SK-N-SH (cell line): ENCODE results near the gene SH3BP5L. TPM values are rescaled to one million over a fixed set of nuclear protein-coding genes. Genes with fewer than 3 reads are reported as not detected.

Source experiments
- CTCF ChIA-PET: fragments of 300-600, 350-600 bp; formaldehyde crosslinking; extraction: SDS; loops from one replicate; lab custom pipeline; 2021; lab: Yijun Ruan, JAX
- POLR2A ChIA-PET: fragments of 350-600 bp; sonication (Branson Sonifier 250); formaldehyde crosslinking; extraction: SDS; loops from one replicate; lab custom pipeline; 2020; ENCODE audit warnings: antibody characterized with exemption, inconsistent platforms; lab: Yijun Ruan, JAX
- DNase-seq: peaks from one replicate; pipeline ENCODE4 v3.0.0; 2012
- H2AFZ ChIP-seq: fragments of 200-600 bp; sonication (generic); 2 replicates; pipeline ENCODE4 v1.8.1; 2016; ENCODE audit warnings: antibody characterized with exemption, mild to moderate bottlenecking, low read depth
- H3F3A ChIP-seq: fragments of 200-600 bp; sonication (generic); replicated peaks from 2 replicates; pipeline ENCODE3; 2016; ENCODE audit warnings: antibody characterized with exemption, mild to moderate bottlenecking; ENCODE audit not compliant: insufficient read depth
- H3K27ac ChIP-seq, 2 experiments: fragments of 200-500 bp in 1 of 2; fragments of 200-600 bp in 1 of 2; sonication (Bioruptor generic) in 1 of 2; sonication (generic), shearing (Covaris generic) in 1 of 2; 2 replicates each; pipeline versions ENCODE4 v1.5.1 to v1.6.1; 2014 to 2016; ENCODE audit warnings: low read depth in 2 of 2, inconsistent platforms in 1 of 2, low read length in 1 of 2, mild to moderate bottlenecking in 1 of 2, mixed read lengths in 1 of 2
- H3K27me3 ChIP-seq: fragments of 200-600 bp; sonication (generic), shearing (Covaris generic); 2 replicates; pipeline ENCODE4 v1.6.1; 2016; ENCODE audit warnings: mixed run types; ENCODE audit not compliant: insufficient read depth
- H3K36me3 ChIP-seq, 2 experiments: fragments of 200-500 bp in 1 of 2; fragments of 200-600 bp in 1 of 2; sonication (Bioruptor generic) in 1 of 2; sonication (generic) in 1 of 2; replicated peaks in 1 of 2; 2 replicates each; pipeline versions ENCODE3 to v1.5.1; 2014 to 2016; ENCODE audit warnings: low read length in 1 of 2, mild to moderate bottlenecking in 1 of 2; ENCODE audit not compliant: insufficient read depth in 2 of 2, control insufficient read depth in 1 of 2
- H3K4me1 ChIP-seq, 2 experiments: fragments of 200-500 bp in 1 of 2; fragments of 200-600 bp in 1 of 2; sonication (Bioruptor generic) in 1 of 2; sonication (generic), shearing (Covaris generic) in 1 of 2; 2 replicates each; pipeline versions ENCODE4 v1.5.1 to v1.6.1; 2014 to 2016; ENCODE audit warnings: low read depth in 1 of 2, low read length in 1 of 2, mixed run types in 1 of 2; ENCODE audit not compliant: insufficient read depth in 2 of 2, control insufficient read depth in 1 of 2
- H3K4me2 ChIP-seq: fragments of 200-600 bp; sonication (generic), shearing (Covaris generic); 2 replicates; pipeline ENCODE4 v1.6.1; 2017; ENCODE audit warnings: mixed run types
- H3K4me3 ChIP-seq, 2 experiments: fragments of 200-500 bp in 1 of 2; fragments of 200-600 bp in 1 of 2; sonication (Bioruptor generic) in 1 of 2; sonication (generic), shearing (Covaris generic) in 1 of 2; 2 replicates each; pipeline versions ENCODE4 v1.5.1 to v1.8.1; 2014 to 2016; ENCODE audit warnings: low read depth in 2 of 2, inconsistent platforms in 1 of 2, low read length in 1 of 2, mild to moderate bottlenecking in 1 of 2, mixed read lengths in 1 of 2, moderate library complexity in 1 of 2
- H3K79me2 ChIP-seq: fragments of 200-600 bp; sonication (generic); 2 replicates; pipeline ENCODE4 v1.8.1; 2017; ENCODE audit warnings: mild to moderate bottlenecking; ENCODE audit not compliant: insufficient read depth
- H3K9ac ChIP-seq: fragments of 200-600 bp; sonication (generic); 2 replicates; pipeline ENCODE4 v1.6.1; 2017; ENCODE audit warnings: mixed run types
- H3K9me2 ChIP-seq: fragments of 200-600 bp; sonication (generic); 2 replicates; pipeline ENCODE4 v1.6.1; 2017; ENCODE audit warnings: mixed run types
- H3K9me3 ChIP-seq: fragments of 200-600 bp; sonication (generic); 2 replicates; pipeline ENCODE4 v1.6.1; 2017; ENCODE audit warnings: mixed run types, mild to moderate bottlenecking, moderate library complexity
- H4K20me1 ChIP-seq: fragments of 200-600 bp; sonication (generic); 2 replicates; pipeline ENCODE4 v1.6.1; 2017; ENCODE audit warnings: mild to moderate bottlenecking, mixed run types; ENCODE audit not compliant: insufficient read depth
- CHD2 ChIP-seq: fragments of 150-350 bp; IDR thresholded peaks from 2 replicates; pipeline ENCODE4 v1.6.1; 2018; ENCODE audit warnings: low read length; ENCODE audit not compliant: partially characterized antibody
- EZH2phosphoT487 ChIP-seq: fragments of 200-600 bp; sonication (generic); IDR thresholded peaks from 2 replicates; pipeline ENCODE4 v1.6.1; 2017; ENCODE audit warnings: low read depth, mixed run types, mild to moderate bottlenecking, antibody characterized with exemption, moderate library complexity, borderline replicate concordance
- FOXM1 ChIP-seq: IDR thresholded peaks from 2 replicates; pipeline ENCODE4 v1.4.0; 2012; ENCODE audit warnings: low read depth, mild to moderate bottlenecking
- IRF3 ChIP-seq: fragments of 150-350 bp; IDR thresholded peaks from 2 replicates; pipeline ENCODE4 v1.6.1; 2016; ENCODE audit warnings: mild to moderate bottlenecking, low read depth, low read length
- MEF2A ChIP-seq: IDR thresholded peaks from 2 replicates; pipeline ENCODE4 v1.4.0; 2012; ENCODE audit warnings: low read depth, borderline replicate concordance
- NFIC ChIP-seq: IDR thresholded peaks from 2 replicates; pipeline ENCODE4 v1.4.0; 2012; ENCODE audit warnings: borderline replicate concordance
- NRF1 ChIP-seq: IDR thresholded peaks from 2 replicates; pipeline ENCODE4 v1.6.1; 2012; ENCODE audit warnings: low read depth, mild to moderate bottlenecking, low read length
- PBX3 ChIP-seq: IDR thresholded peaks from 2 replicates; pipeline ENCODE4; 2012
- POLR2AphosphoS5 ChIP-seq: IDR thresholded peaks from 2 replicates; pipeline ENCODE4 v1.6.1; 2012; ENCODE audit warnings: low read depth, low read length
- RCOR1 ChIP-seq: fragments of 150-350 bp; IDR thresholded peaks from 2 replicates; pipeline ENCODE4 v1.6.1; 2017; ENCODE audit warnings: antibody characterized with exemption, low read length
- RXRA ChIP-seq: IDR thresholded peaks from 2 replicates; pipeline ENCODE4 v1.4.0; 2012; ENCODE audit warnings: low read depth, mild to moderate bottlenecking, borderline replicate concordance
- SIN3A ChIP-seq: IDR thresholded peaks from 2 replicates; pipeline ENCODE4 v1.6.1; 2012; ENCODE audit warnings: low read depth, mild to moderate bottlenecking, low read length, moderate library complexity, borderline replicate concordance
- TAF1 ChIP-seq: IDR thresholded peaks from 2 replicates; pipeline ENCODE4 v1.6.1; 2012; ENCODE audit warnings: low read depth, mild to moderate bottlenecking, low read length, moderate library complexity, borderline replicate concordance
- TCF12 ChIP-seq: IDR thresholded peaks from 2 replicates; pipeline ENCODE4 v1.4.0; 2012
- YY1 ChIP-seq: IDR thresholded peaks from 2 replicates; pipeline ENCODE4 v1.4.0; 2012; ENCODE audit warnings: low read depth, mild to moderate bottlenecking
- WGBS: methylation state at CpG from one replicate; pipeline ENCODE4 v1.1.6; 2017; ENCODE audit warnings: low lambda C conversion rate; 5-methylcytosine and 5-hydroxymethylcytosine counted together
- polyA plus RNA-seq, 3 experiments: library from polyadenylated mRNA; depleted of rRNA; stranded (reverse); fragments of >200 nt; gene quantifications; 2 replicates each; pipeline ENCODE4 v1.2.3, GENCODE V29; 2012

The SH3BP5L gene
- polyA plus RNA-seq, 1 of the 3 experiments (the other 2 are of a cell fraction): 32.1 TPM

GRCh38 chr1:248844526-248844925, 18.8 kb upstream of the SH3BP5L start:
- WGBS: 92% methylated on average over 8 of the region's 8 CpGs
- H3K4me2 ChIP-seq: no peak overlapping the region
- peaks cover 5 to 9% of the 10 kb centered on the region in 2 experiments; a peak in 2 of 4 replicates for H3K4me1 ChIP-seq
- H3K79me2 ChIP-seq: peaks cover 51% of the 10 kb centered on the region
- H3K27ac ChIP-seq: no peak overlapping the region
- no peaks in the 10 kb centered on the region for H4K20me1 ChIP-seq
- POLR2A ChIA-PET: no interaction called here
- no peaks in the 10 kb centered on the region for H3K9me3 ChIP-seq
- H3F3A ChIP-seq: no peaks in the 10 kb centered on the region
- no peak for DNase-seq
- no peak overlapping the region for H3K4me3 ChIP-seq
- H3K27me3 ChIP-seq: no peaks in the 10 kb centered on the region
- peaks cover 12 to 47% of the 10 kb centered on the region in 2 experiments for H3K36me3 ChIP-seq
- H3K9ac ChIP-seq: no peak overlapping the region
- H3K9me2 ChIP-seq: no peaks in the 10 kb centered on the region
- no peak overlapping the region for H2AFZ ChIP-seq
- TF ChIP-seq CHD2: no peak
- no peak for TF ChIP-seq TAF1
- TF ChIP-seq RXRA: no peak
- TF ChIP-seq, all 33 proteins: peak for 0
- CTCF ChIA-PET: interaction anchor here (5.1 kb wide), 1 partner anchor 14 kb away, joined by 33 read pairs; the partner anchor contains the start of gene ZNF692

GRCh38 chr1:248843687-248844086, 18.0 kb upstream of the SH3BP5L start:
- Histone ChIP-seq H3K27ac (no peak overlapping the region), H3K27me3 (no peaks in the 10 kb centered on the region), H4K20me1 (no peaks in the 10 kb centered on the region), H3K9ac (no peak overlapping the region), H3K36me3 (peaks cover 12 to 39% of the 10 kb centered on the region in 2 experiments), H3F3A (peaks cover 5% of the 10 kb centered on the region), H3K4me2 (no peak overlapping the region), H2AFZ (no peak overlapping the region), H3K4me3 (no peak overlapping the region), H3K9me3 (no peaks in the 10 kb centered on the region), H3K9me2 (no peaks in the 10 kb centered on the region), H3K79me2 (peaks cover 57% of the 10 kb centered on the region), H3K4me1 (peaks cover 5 to 9% of the 10 kb centered on the region in 2 experiments; a peak in 2 of 4 replicates)
- DNase-seq: no peak
- ChIA-PET CTCF (interaction anchor here (2.6 to 5.1 kb wide), 2 partner anchors 15 to 80 kb away, joined by 12 to 33 read pairs; partner anchors contain the start of gene ZNF692), POLR2A (no interaction called here)
- no peak for TF ChIP-seq YY1
- no peak for TF ChIP-seq TCF12
- TF ChIP-seq NFIC: no peak
- TF ChIP-seq FOXM1: no peak
- TF ChIP-seq EZH2phosphoT487: no peak
- TF ChIP-seq RCOR1: no peak
- TF ChIP-seq PBX3: no peak
- no peak for TF ChIP-seq IRF3
- TF ChIP-seq SIN3A: no peak
- TF ChIP-seq NRF1: no peak
- no peak for TF ChIP-seq POLR2AphosphoS5
- no peak for TF ChIP-seq MEF2A
- 83% methylated on average over 3 of the region's 3 CpGs for WGBS
